RPMI8226 (cell line): Measurements from ENCODE around the gene MFSD12.
A peak's percentile ranks its signal among the peaks of the same experiment; 100 is the strongest.
"Not testable (repeated sequence)": the region's sequence is repeated elsewhere in the genome, so short reads cannot be mapped to it uniquely, and the experiment has no call there.

Experiments used
- DNase-seq: peaks from one replicate; pipeline ENCODE4 v3.0.0-alpha.2; 2015

The MFSD12 gene

GRCh38 chr19:3584036-3584802 lies 26.8 kb upstream of the MFSD12 start:
- not testable (repeated sequence) for DNase-seq

- not testable (repeated sequence) for DNase-seq
These were observed 24.4 kb upstream of the MFSD12 start for GRCh38 chr19:3581792-3582191.

- DNase-seq, result no peak
These were observed 23.0 kb upstream of the MFSD12 start for GRCh38 chr19:3580156-3580934.

GRCh38 chr19:3578390-3578789 lies 21.0 kb upstream of the MFSD12 start:
- DNase-seq, result no peak

GRCh38 chr19:3577723-3578344 lies 20.4 kb upstream of the MFSD12 start:
- no peak for DNase-seq

GRCh38 chr19:3576696-3577443 lies 19.5 kb upstream of the MFSD12 start:
- DNase-seq, result no peak

DNA sequence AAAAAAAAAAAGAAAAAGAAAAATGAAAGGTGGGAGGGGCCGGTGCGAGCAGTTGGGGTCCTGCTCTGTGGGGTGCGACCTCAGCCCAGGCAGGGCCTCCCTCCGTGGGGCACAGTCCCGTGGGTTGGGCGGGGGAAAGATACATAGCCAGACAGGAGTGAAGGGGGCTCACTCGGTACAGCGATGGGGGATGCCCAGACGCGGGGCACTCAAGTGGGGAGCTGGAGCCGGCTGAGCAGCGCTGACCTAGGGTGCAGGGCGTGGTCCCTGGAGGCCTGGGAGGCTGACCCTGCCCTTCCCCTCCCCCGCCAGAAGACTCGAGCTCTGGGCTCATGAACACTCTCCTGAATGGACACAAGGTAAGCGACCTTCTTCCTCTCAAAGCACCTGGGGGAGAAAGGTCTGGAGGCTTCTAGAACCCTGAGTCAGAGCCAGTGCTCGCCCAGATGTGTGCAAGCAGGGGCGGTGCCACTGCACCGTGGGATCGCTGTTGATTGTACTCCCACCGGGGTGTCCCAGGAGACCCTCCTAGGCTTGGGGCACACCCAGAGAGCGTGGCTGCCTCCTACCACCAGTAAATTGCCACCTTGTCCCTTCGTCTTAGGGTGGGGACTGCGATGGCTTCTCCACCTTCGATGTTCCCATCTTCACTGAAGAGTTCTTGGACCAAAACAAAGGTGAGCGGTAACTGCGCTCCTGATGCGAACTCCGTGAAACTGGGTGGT lies 18.7 kb upstream of the MFSD12 start:
- no peak for DNase-seq

DNA sequence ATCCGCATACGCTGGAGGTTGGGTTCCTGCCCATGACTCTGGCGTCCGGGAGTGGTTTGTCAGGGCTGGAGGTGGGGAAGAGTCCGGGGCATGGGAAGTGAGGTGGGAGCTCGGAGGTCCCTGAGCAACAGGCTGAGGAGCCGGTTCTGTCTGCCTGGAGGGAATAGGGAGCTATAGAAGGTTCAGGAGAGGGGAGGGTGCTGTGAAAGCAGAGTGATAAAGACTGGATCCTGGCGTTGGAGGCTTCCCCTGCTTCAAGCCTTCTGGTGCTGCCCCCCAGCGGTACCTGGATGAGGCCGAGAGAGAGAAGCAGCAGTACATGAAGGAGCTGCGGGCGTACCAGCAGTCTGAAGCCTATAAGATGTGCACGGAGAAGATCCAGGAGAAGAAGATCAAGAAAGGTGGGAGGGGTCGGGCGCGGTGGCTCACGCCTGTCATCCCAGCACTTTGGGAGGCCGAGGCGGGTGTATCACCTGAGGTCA lies 17.9 kb upstream of the MFSD12 start:
- DNase-seq, result peak; percentile 31

GRCh38 chr19:3573858-3574637 lies 16.7 kb upstream of the MFSD12 start:
- peak; percentile 95 for DNase-seq

DNA sequence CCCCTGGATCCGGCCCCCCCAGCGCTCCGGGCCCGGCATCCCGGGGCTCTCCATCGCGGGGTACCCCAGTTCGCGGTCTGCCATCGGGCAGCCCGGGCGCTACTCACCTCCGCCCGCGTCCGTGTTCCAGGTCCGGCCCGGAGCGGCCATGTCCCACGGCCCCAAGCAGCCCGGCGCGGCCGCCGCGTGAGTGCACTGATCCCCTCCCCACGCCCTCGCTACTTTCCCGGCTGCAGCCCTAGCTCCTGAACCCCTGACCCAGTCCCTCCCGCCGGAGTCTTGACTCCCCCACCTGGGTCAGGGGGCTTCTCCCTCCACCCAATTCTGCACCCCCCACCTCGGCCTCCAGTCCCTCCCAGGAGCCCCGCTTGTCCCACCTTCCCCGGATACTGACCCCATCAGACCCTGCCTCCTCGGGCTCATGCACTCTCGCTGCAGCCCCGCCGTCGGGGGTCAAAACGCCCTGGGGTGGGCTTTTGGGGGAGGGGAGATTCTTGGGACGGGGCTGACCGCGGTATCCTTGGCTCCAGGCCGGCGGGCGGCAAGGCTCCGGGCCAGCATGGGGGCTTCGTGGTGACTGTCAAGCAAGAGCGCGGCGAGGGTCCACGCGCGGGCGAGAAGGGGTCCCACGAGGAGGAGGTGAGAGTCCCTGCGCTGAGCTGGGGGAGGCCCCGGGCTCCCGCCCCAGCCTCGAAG lies 15.9 kb upstream of the MFSD12 start:
- peak; percentile 50 for DNase-seq

DNA sequence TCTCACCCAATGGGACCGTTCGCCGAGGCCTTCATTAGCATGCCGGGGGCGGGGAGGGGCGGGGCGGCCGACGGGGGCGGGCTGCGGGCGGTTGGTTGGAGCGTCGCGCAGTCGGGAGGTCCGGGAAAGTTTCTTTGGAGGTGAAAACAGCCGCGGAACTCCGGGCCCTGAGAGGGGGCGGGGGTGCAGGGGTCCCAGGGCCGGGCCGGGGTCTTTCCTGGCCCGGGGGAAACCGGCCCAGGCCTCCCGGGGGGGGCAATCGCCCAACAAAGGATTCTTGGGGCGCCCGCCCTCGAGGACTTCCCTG lies 15.4 kb upstream of the MFSD12 start, which contains the start of gene HMG20B:
Gene HMG20B, plus strand, starts transcription at position 90 of the 307 bp plus-strand sequence. CDS start 366 bp downstream, outside the sequence.
- no peak for DNase-seq

DNA sequence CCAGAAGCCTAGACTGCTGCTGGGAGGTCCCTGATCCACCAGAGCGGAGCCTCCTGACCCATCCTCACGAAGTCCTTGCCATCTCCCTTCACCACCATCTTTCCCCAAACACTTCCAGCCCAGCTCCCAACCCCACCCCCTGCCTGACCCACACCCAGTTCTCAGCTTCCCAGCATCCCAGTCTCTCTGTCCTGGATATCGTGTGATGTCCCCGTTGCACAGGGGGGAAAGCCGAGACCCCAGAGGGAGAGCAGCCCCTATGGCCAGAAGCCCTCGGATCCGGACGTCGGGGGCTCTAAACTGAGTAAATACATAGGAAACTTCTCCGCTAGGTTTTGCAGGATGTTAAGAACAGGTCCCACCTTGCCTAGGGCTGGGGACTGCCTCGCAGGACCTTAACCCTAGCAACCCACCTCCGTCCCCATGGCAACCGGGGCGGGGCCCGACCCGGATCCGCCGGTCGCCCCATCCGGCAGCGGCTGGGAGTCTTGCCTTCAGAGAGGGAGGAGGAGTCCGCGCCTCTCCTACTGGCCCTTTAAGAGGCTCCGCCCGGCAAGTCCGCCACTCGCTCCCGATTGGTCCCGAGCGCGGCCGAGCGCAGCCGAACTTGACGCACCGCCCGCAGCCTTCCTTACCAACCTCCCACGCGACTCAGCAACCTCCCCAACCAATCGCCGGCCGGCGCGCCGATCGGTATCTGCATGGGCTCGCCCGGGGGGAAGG lies 14.9 kb upstream of the MFSD12 start:
- peak; percentile 99 for DNase-seq

DNA sequence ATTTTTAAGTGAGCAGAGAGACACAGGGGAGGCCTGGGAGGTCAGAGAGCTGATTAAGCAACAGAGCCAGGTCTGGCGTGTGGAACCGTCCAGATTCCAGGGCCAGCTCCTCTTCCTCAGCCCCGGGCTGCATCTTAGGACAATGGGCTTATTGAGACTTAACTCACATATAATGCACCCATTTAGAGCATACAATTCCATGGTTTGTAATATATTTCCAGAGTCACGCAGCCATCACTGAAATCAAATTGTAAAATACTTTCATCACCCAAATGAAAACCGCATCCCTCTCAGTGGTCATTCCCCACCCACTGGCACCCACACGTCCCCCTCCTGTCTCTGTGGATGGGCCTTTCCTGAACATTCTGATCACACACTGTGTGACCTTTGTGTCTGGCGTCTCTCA lies 13.2 kb upstream of the MFSD12 start:
- no peak for DNase-seq

DNA sequence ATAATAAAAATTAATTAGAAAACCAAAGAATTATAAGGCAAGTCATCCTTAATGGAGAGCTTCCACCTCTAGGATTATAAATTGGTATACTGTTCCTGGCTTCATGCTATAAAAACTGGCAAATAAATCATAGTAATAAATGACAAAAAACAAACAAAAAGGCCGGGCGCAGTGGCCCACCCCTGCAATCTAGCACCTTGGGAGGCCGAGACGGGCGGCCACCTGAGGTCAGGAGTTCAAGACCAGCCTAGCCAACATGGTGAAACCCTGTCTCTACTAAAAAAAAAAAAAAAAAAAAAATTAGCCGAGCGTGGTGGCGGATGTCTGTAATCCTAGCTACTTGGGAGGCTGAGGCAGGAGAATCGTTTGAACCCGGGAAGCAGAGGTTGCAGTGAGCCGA lies 12.7 kb upstream of the MFSD12 start:
- DNase-seq, result not testable (repeated sequence)

- DNase-seq, result no peak
These were observed 7.8 kb upstream of the MFSD12 start for GRCh38 chr19:3565139-3565538.

DNA sequence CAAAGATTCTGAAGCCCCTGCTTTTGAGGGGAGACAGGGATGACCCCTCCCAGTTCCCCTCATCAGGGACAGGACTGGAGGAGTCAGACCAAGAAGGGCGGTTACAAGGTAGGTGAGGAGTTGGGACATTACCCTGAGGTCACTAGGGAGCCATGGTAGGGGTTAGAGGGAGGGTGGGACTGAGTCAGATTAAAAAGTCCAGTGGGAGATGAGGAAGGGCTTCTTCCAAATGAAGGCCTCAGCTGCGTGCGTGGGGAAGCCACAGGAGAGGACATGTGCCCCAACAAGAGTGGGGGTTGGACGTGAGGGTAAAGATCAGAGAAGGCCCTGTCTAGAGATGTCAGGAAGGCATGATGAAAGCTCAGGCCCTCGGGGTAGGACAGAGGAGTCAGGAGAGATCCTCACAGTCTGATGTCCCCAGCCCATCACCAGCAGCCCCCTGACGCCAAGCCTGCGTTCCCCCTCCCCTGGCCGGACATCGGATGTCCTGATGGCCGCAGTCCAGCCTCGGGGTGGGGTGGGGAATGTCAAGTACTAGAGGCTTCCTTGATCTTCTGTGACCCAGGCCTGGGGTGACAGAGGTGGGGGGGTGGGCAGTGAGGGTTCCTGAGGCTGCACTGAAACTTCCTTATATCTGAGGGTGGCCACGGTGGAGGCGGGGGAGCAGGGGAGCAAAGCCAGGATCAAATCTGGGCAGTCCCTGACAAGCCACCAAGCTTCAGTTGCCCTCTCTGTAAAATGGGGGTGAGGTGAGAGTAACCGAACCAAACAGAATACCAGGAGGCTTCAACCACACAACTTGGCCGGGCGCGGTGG lies 6.5 kb upstream of the MFSD12 start:
- no peak for DNase-seq

GRCh38 chr19:3556978-3557460 lies 367 bp downstream of the MFSD12 start:
- DNase-seq, result peak; percentile 68

DNA sequence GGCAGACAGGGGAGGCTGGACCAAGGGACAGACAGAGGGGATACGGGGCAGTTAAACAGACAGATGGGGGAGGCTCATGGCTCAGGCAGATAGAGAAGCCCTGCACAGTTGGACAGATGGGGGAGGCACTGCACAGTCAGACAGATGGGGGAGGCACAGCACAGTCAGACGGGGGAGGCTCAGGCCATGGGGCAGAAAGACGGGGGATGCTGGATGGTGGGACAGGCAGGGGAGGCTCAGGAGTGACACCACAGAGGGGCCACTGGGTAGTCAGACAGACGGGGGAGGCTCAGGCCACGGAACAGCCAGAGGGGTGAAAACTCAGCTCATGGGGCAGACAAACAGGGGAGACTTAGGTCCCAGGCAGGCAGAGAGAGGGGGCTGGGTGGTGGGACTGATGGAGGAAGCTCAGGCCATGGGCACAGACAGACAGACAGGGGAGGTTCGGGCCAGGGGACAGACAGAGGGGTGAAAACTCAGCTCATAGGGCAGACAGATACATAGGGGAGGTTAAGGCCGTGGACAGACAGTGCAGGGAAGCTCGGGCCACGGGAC lies 886 bp downstream of the MFSD12 start:
- DNase-seq, result no peak
